BLaER1 (cell line): Measurements from ENCODE around the gene KIF18A.
"Not testable (repeated sequence)": the region's sequence is repeated elsewhere in the genome, so short reads cannot be mapped to it uniquely, and the experiment has no call there.

Source experiments
- H3K27ac ChIP-seq: shearing (Covaris generic); formaldehyde crosslinking; 2 replicates; pipeline ENCODE4 v1.8.1; 2022
- H3K27me3 ChIP-seq: shearing (Covaris generic); formaldehyde crosslinking; 2 replicates; pipeline ENCODE4 v1.8.1; 2022
- H3K36me3 ChIP-seq: shearing (Covaris generic); formaldehyde crosslinking; 2 replicates; pipeline ENCODE4 v1.8.1; 2022
- H3K4me1 ChIP-seq: shearing (Covaris generic); formaldehyde crosslinking; 2 replicates; pipeline ENCODE4 v1.8.1; 2022
- H3K4me2 ChIP-seq: shearing (Covaris generic); formaldehyde crosslinking; 2 replicates; pipeline ENCODE4 v1.8.1; 2022
- H3K4me3 ChIP-seq: shearing (Covaris generic); formaldehyde crosslinking; 2 replicates; pipeline ENCODE4 v1.8.1; 2022
- H3K9ac ChIP-seq: shearing (Covaris generic); formaldehyde crosslinking; 2 replicates; pipeline ENCODE4 v1.8.1; 2022
- H3K9me3 ChIP-seq: shearing (Covaris generic); formaldehyde crosslinking; 2 replicates; pipeline ENCODE4 v1.8.1; 2022
- H4K20me1 ChIP-seq: shearing (Covaris generic); formaldehyde crosslinking; 2 replicates; pipeline ENCODE4 v1.8.1; 2022
- Cebpa-rat ChIP-seq: shearing (Covaris generic); IDR thresholded peaks from 2 replicates; pipeline ENCODE4 v1.8.1; 2022

The KIF18A gene

GRCh38 chr11:28092786-28093185 lies 15.2 kb downstream of the KIF18A start:
- no peak overlapping the region for H3K4me2 ChIP-seq
- H3K9ac ChIP-seq, result no peak overlapping the region
- H3K4me1 ChIP-seq, result no peaks in the 10 kb centered on the region
- no peak for TF ChIP-seq Cebpa-rat
- H3K9me3 ChIP-seq, result no peaks in the 10 kb centered on the region
- no peaks in the 10 kb centered on the region for H3K27me3 ChIP-seq
- peaks cover 48% of the 10 kb centered on the region for H3K36me3 ChIP-seq
- no peak overlapping the region for H3K4me3 ChIP-seq
- no peaks in the 10 kb centered on the region for H4K20me1 ChIP-seq
- H3K27ac ChIP-seq, result no peak overlapping the region

- Histone ChIP-seq H3K4me1 (no peaks in the 10 kb centered on the region), H3K27ac (no peak overlapping the region), H3K27me3 (no peaks in the 10 kb centered on the region), H3K4me3 (no peak overlapping the region), H3K9ac (no peak overlapping the region), H4K20me1 (no peaks in the 10 kb centered on the region), H3K36me3 (peaks cover 40% of the 10 kb centered on the region), H3K4me2 (no peak overlapping the region), H3K9me3 (no peaks in the 10 kb centered on the region)
- TF ChIP-seq Cebpa-rat, result no peak
Measured at GRCh38 chr11:28090052-28090749, 17.8 kb downstream of the KIF18A start.

DNA sequence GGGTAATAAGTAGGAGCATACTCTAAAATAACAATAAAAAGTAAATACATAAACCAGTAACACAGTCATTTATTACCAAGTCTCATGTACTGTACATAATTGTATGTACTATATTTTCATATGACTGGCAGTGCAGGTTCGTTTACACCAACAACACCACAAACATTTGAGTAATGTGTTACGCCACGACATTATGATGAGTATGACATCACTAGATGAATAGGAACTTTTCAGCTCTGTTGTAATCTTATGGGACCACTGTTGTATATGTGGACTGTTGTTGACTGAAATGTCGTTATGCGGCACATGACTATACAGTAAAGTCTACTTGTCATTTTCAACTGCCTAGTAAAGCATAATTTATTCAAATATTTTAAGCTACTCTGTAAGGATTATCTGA lies 18.6 kb downstream of the KIF18A start:
- peaks cover 42% of the 10 kb centered on the region for H3K36me3 ChIP-seq
- H3K4me1 ChIP-seq, result no peaks in the 10 kb centered on the region
- H3K9me3 ChIP-seq, result no peaks in the 10 kb centered on the region
- H3K27me3 ChIP-seq, result no peaks in the 10 kb centered on the region
- H4K20me1 ChIP-seq, result no peaks in the 10 kb centered on the region
- no peak overlapping the region for H3K27ac ChIP-seq
- no peak for TF ChIP-seq Cebpa-rat
- H3K9ac ChIP-seq, result no peak overlapping the region
- no peak overlapping the region for H3K4me2 ChIP-seq
- no peak overlapping the region for H3K4me3 ChIP-seq

DNA sequence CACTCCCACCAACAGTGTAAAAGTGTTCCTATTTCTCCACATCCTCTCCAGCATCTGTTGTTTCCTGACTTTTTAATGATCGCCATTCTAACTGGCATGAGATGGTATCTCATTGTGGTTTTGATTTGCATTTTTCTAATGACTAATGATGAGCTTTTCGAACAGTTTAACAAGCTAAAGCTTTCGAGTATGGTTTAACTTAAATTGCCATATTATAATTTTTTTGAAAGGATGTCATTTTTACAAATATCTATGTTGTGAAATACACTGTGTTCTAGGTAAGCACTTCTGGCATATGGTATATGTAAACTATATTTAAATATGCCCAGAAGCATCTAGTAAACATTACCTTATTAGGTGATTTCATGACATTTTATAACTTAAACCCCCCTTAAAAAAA lies 20.3 kb downstream of the KIF18A start:
- H3K9me3 ChIP-seq, H3K9ac ChIP-seq, H4K20me1 ChIP-seq, H3K27me3 ChIP-seq, H3K4me1 ChIP-seq, H3K4me2 ChIP-seq, H3K4me3 ChIP-seq, H3K27ac ChIP-seq: not testable (repeated sequence)
- peaks cover 51% of the 10 kb centered on the region for H3K36me3 ChIP-seq

DNA sequence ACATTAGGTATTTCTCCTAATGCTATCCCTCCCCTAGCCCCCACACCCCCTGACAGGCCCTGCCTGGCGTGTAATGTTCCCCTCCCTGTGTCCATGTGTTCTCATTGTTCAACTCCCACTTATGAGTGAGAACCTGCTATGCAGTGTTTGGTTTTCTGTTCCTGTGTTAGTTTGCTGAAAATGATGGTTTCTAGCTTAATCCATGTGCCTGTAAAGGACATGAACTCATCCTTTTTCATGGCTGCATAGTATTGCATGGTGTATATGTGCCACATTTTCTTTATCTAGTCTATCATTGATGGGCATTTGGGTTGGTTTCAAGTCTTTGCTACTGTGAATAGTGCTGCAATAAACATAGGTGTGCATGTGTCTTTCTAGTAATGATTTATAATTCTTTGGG lies 20.8 kb downstream of the KIF18A start:
- H4K20me1 ChIP-seq, H3K4me3 ChIP-seq, H3K4me2 ChIP-seq, H3K27me3 ChIP-seq, H3K9ac ChIP-seq, H3K27ac ChIP-seq, H3K9me3 ChIP-seq, H3K4me1 ChIP-seq: not testable (repeated sequence)
- peaks cover 55% of the 10 kb centered on the region for H3K36me3 ChIP-seq

DNA sequence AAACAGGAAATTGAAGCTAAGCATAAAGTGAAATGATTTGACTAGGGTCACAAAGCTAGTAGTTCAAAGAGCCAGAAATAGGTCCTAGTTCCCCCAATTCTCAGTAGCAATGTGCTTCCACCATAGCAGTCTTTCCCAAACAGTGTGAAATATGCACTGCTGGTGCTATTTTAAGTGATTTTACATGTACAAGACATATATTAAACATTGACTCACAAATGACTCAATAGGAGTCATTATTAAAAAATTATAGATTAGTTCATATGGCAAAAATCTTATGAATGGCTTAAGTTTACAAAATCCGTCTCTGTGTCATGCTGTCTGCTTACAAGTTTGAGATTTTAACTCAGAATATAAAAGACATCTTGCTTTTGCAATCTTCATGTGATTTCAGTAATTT lies 21.4 kb downstream of the KIF18A start:
- H3K4me3 ChIP-seq, result no peak overlapping the region
- no peak overlapping the region for H3K4me2 ChIP-seq
- H3K9me3 ChIP-seq, result no peaks in the 10 kb centered on the region
- no peaks in the 10 kb centered on the region for H3K4me1 ChIP-seq
- no peak overlapping the region for H3K9ac ChIP-seq
- no peak for TF ChIP-seq Cebpa-rat
- H3K27ac ChIP-seq, result no peak overlapping the region
- no peaks in the 10 kb centered on the region for H3K27me3 ChIP-seq
- H4K20me1 ChIP-seq, result no peaks in the 10 kb centered on the region
- H3K36me3 ChIP-seq, result peaks cover 55% of the 10 kb centered on the region

DNA sequence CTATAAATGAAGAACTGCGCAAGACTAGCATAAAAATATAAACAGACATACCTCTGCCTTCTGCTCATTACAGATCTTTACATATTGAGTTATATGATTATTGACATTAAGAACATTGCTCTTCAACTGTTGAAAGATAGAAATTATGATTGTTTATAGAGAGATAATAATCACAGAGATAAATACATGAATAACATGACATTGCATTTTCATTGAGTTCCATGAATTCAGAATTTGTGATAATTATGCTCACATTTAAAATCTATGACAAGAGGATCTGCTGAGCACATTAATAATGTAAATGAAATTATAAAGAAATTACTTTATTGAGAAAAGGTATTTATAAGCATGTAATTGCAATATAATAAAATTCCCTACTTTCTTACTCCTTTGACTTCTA lies 24.8 kb downstream of the KIF18A start:
- no peaks in the 10 kb centered on the region for H4K20me1 ChIP-seq
- H3K4me1 ChIP-seq, result no peaks in the 10 kb centered on the region
- no peaks in the 10 kb centered on the region for H3K27me3 ChIP-seq
- H3K9me3 ChIP-seq, result no peaks in the 10 kb centered on the region
- no peak for TF ChIP-seq Cebpa-rat
- H3K27ac ChIP-seq, result no peak overlapping the region
- no peak overlapping the region for H3K4me3 ChIP-seq
- no peak overlapping the region for H3K9ac ChIP-seq
- no peak overlapping the region for H3K4me2 ChIP-seq
- peaks cover 57% of the 10 kb centered on the region for H3K36me3 ChIP-seq

- no peak overlapping the region for H3K4me3 ChIP-seq
- H3K36me3 ChIP-seq, result peaks cover 57% of the 10 kb centered on the region
- no peaks in the 10 kb centered on the region for H3K4me1 ChIP-seq
- TF ChIP-seq Cebpa-rat, result no peak
- no peaks in the 10 kb centered on the region for H3K9me3 ChIP-seq
- H3K27me3 ChIP-seq, result no peaks in the 10 kb centered on the region
- no peak overlapping the region for H3K4me2 ChIP-seq
- H3K9ac ChIP-seq, result no peak overlapping the region
- no peaks in the 10 kb centered on the region for H4K20me1 ChIP-seq
- H3K27ac ChIP-seq, result no peak overlapping the region
Measured at GRCh38 chr11:28077521-28077920, 30.4 kb downstream of the KIF18A start.

DNA sequence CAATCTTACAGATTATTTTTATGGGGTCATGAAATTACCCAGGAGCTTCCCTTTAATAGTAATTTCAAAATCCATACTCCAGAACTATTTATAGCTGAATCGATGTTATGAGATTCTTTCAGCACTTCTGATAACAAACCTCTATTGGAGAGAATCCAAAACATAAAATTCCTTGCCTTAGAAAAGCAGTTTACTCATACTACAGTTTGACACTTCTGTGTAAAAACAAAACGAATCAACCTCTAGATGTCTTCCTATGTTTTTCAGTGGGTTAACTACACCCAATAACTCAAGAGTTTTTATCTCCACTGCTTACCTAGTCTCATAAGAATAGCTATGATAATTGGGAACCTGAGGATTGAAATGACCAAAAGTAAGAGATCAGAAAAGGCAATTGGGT lies 35.6 kb downstream of the KIF18A start:
- no peak for TF ChIP-seq Cebpa-rat
- Histone ChIP-seq H3K4me2 (no peak overlapping the region), H3K9me3 (no peaks in the 10 kb centered on the region), H3K4me3 (no peak overlapping the region), H3K27ac (no peak overlapping the region), H3K4me1 (no peaks in the 10 kb centered on the region), H3K9ac (no peak overlapping the region), H4K20me1 (no peaks in the 10 kb centered on the region), H3K36me3 (peaks cover 31% of the 10 kb centered on the region), H3K27me3 (no peaks in the 10 kb centered on the region)

- H3K9ac ChIP-seq, result no peak overlapping the region
- no peak overlapping the region for H3K27ac ChIP-seq
- H3K9me3 ChIP-seq, result no peaks in the 10 kb centered on the region
- H3K27me3 ChIP-seq, result no peaks in the 10 kb centered on the region
- no peak for TF ChIP-seq Cebpa-rat
- no peak overlapping the region for H3K4me3 ChIP-seq
- H4K20me1 ChIP-seq, result no peaks in the 10 kb centered on the region
- peaks cover 21% of the 10 kb centered on the region for H3K36me3 ChIP-seq
- H3K4me2 ChIP-seq, result no peak overlapping the region
- H3K4me1 ChIP-seq, result no peaks in the 10 kb centered on the region
Measured at GRCh38 chr11:28071305-28071704, 36.7 kb downstream of the KIF18A start.

DNA sequence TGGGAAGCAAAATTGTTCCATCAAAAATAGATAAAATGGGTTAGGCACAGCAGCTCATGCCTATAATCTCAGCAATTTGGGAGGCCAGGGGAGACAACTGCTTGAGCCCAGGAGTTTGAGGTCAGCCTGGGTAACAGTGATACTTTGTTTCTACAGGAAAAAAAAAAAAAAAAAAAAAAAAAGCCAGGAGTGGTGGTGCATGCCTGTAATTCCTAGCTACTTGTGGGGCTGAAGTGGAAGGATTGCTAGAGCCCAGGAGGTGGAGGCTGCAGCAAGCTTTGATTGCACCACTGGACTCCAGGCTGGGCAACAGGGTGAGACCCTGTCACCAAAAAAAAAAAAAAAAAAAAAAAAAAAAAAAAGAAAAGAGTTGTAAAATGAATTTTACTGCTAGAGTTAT lies 49.6 kb downstream of the KIF18A start:
- H3K27ac ChIP-seq, result no peak overlapping the region
- no peaks in the 10 kb centered on the region for H4K20me1 ChIP-seq
- H3K9me3 ChIP-seq, result no peaks in the 10 kb centered on the region
- no peak overlapping the region for H3K4me3 ChIP-seq
- no peak overlapping the region for H3K4me2 ChIP-seq
- no peak for TF ChIP-seq Cebpa-rat
- no peaks in the 10 kb centered on the region for H3K4me1 ChIP-seq
- H3K27me3 ChIP-seq, result no peaks in the 10 kb centered on the region
- H3K9ac ChIP-seq, result no peak overlapping the region
- H3K36me3 ChIP-seq, result peaks cover 55% of the 10 kb centered on the region
